Measurements from ENCODE around the gene TNFRSF25.

Gene TNFRSF25

GRCh38 chr1:6426972-6427350 lies 39.0 kb downstream of the TNFRSF25 start:
- no peak overlapping the region for H3K4me3 ChIP-seq (ENCODE audit: low read depth, low read length)
- TF ChIP-seq CTCF (IDR thresholded peaks at IDR 0.05; ENCODE audit: insufficient read depth, low read length, missing control alignments) = no peak
- no peak for DNase-seq (ENCODE audit: low read depth, low spot score)
- ChIA-PET CTCF (interaction anchor here (0.7 to 1.7 kb wide), 3 partner anchors 11 to 59 kb away, joined by 3 to 20 read pairs (median 3); no protein-coding TSS in a partner anchor), POLR2A (no interaction called here)

- CTCF ChIA-PET = interaction anchor here (0.6 to 1.7 kb wide), 4 partner anchors 12 to 59 kb away, joined by 3 to 20 read pairs (median 3); no protein-coding TSS in a partner anchor
- DNase-seq (ENCODE audit: low read depth, low spot score) = no peak
- no peak for TF ChIP-seq CTCF (IDR thresholded peaks at IDR 0.05; ENCODE audit: insufficient read depth, low read length, missing control alignments)
- no peak overlapping the region for H3K4me3 ChIP-seq (ENCODE audit: low read depth, low read length)
- POLR2A ChIA-PET = no interaction called here
Measured at GRCh38 chr1:6426277-6426971, 39.5 kb downstream of the TNFRSF25 start.

- CTCF ChIA-PET = interaction anchor here (0.6 to 1.7 kb wide), 5 partner anchors 11 to 179 kb away, joined by 3 to 20 read pairs (median 6); no protein-coding TSS in a partner anchor
- no peak for DNase-seq (ENCODE audit: low read depth, low spot score)
- POLR2A ChIA-PET = no interaction called here
- TF ChIP-seq CTCF (IDR thresholded peaks at IDR 0.05; ENCODE audit: insufficient read depth, low read length, missing control alignments) = no peak
- H3K4me3 ChIP-seq (ENCODE audit: low read depth, low read length) = no peak overlapping the region
Measured at GRCh38 chr1:6425658-6426057, 40.3 kb downstream of the TNFRSF25 start.

GRCh38 chr1:6424619-6425593 lies 41.1 kb downstream of the TNFRSF25 start, which contains the start of gene ESPN:
Gene ESPN, plus strand, starts transcription at chr1:6424776. Its CDS starts 180 bp downstream, at chr1:6424956.
- no peak for DNase-seq (ENCODE audit: low read depth, low spot score)
- no peak for TF ChIP-seq CTCF (IDR thresholded peaks at IDR 0.05; ENCODE audit: insufficient read depth, low read length, missing control alignments)
- POLR2A ChIA-PET = no interaction called here
- no peak within 1 kb of the TSS for H3K4me3 ChIP-seq (ENCODE audit: low read depth, low read length)
- CTCF ChIA-PET = interaction anchor here (1.0 to 1.2 kb wide), 4 partner anchors 12 to 178 kb away, joined by 3 to 8 read pairs (median 5); no protein-coding TSS in a partner anchor

- ChIA-PET CTCF (interaction anchor here (0.8 to 3.1 kb wide), 8 partner anchors 9 to 178 kb away, joined by 3 to 31 read pairs (median 7); no protein-coding TSS in a partner anchor), POLR2A (no interaction called here)
- H3K4me3 ChIP-seq (ENCODE audit: low read depth, low read length) = no peak overlapping the region
- no peak for DNase-seq (ENCODE audit: low read depth, low spot score)
- TF ChIP-seq CTCF (IDR thresholded peaks at IDR 0.05; ENCODE audit: insufficient read depth, low read length, missing control alignments) = no peak
Measured at GRCh38 chr1:6424000-6424565, 41.9 kb downstream of the TNFRSF25 start.

Data from AG04449 (cell line).